K562 (cell line): ENCODE results near the gene EFCAB7. TPM values are rescaled to one million over a fixed set of nuclear protein-coding genes. Genes with fewer than 3 reads are reported as not detected.

Experiments used
- ATAC-seq: fragments of 200-7000 bp; cut with Tn5 transposase; 3 replicates; pipeline ENCODE4 v1.9.1; 2020; ENCODE audit warnings: moderate library complexity
- BruUV-seq: library from RNA; stranded (reverse); fragments of 400-500 nt; replicated peaks from 2 replicates; lab custom pipeline; 2021; lab: Mats Ljungman, UMichigan
- CTCF ChIA-PET: fragments of 300-600 bp; formaldehyde crosslinking; extraction: SDS; loops from one replicate; lab custom pipeline; 2021; ENCODE audit warnings: low intra/inter-chr PET ratio; lab: Yijun Ruan, JAX
- POLR2A ChIA-PET: fragments of 300-600, 350-650 bp; sonication (Branson Sonifier 250); formaldehyde crosslinking; extraction: SDS; loops from one replicate; lab custom pipeline; 2021; ENCODE audit warnings: antibody characterized with exemption, inconsistent platforms; lab: Yijun Ruan, JAX
- DNase-seq, 4 experiments: peaks; one replicate each; pipeline versions ENCODE4 v3.0.0 to v3.0.0-alpha.2; 2011 to 2018; ENCODE audit warnings: low spot score in 3 of 4, mixed read lengths in 3 of 4; ENCODE audit errors: extremely low read depth in 1 of 4
- FAIRE-seq: peaks from 2 replicates; lab custom pipeline; 2011; peaks lifted over from hg19 to GRCh38; lab: Jason Lieb, UNC
- H2AFZ ChIP-seq: 2 replicates; pipeline ENCODE4 v1.6.0; 2011; ENCODE audit warnings: low read depth, low read length, control low read depth, inconsistent platforms
- H3K27ac ChIP-seq: fragments of 200-600 bp; 3 replicates; pipeline ENCODE4 v1.8.0; 2011; ENCODE audit warnings: low read depth, mild to moderate bottlenecking, control low read depth, inconsistent platforms, low read length, moderate library complexity, mixed read lengths; ENCODE audit errors: extremely low read depth
- H3K27me3 ChIP-seq, 2 experiments: fragments of 300-600 bp in 1 of 2; 2 replicates in 1 of 2; 3 replicates in 1 of 2; pipeline versions ENCODE4 v1.6.0 to v1.8.0; 2011; ENCODE audit warnings: inconsistent platforms in 2 of 2, low read length in 2 of 2, mild to moderate bottlenecking in 1 of 2, mixed read lengths in 1 of 2, moderate library complexity in 1 of 2; ENCODE audit not compliant: control insufficient read depth in 2 of 2, insufficient read depth in 2 of 2
- H3K36me3 ChIP-seq: fragments of 300-600 bp; 3 replicates; pipeline ENCODE4 v1.8.0; 2011; ENCODE audit warnings: mild to moderate bottlenecking, low read length, inconsistent platforms; ENCODE audit not compliant: control insufficient read depth, insufficient read depth
- H3K4me1 ChIP-seq, 2 experiments: fragments of 200-600 bp in 1 of 2; replicated peaks in 1 of 2; 2 replicates in 1 of 2; 3 replicates in 1 of 2; pipeline versions ENCODE4 v1.5.1 to v1.8.0; 2011; ENCODE audit warnings: inconsistent platforms in 2 of 2, low read length in 2 of 2, mild to moderate bottlenecking in 1 of 2, mixed read lengths in 1 of 2, moderate library complexity in 1 of 2; ENCODE audit not compliant: control insufficient read depth in 2 of 2, insufficient read depth in 2 of 2
- H3K4me2 ChIP-seq: 2 replicates; pipeline ENCODE4 v1.6.1; 2011; ENCODE audit warnings: low read length, control low read depth, inconsistent platforms, mixed read lengths; ENCODE audit not compliant: insufficient read depth
- H3K4me3 ChIP-seq: fragments of 200-600 bp; sonication (generic), shearing (Covaris generic); 2 replicates; pipeline ENCODE4 v1.5.1; 2016; ENCODE audit warnings: control low read depth, inconsistent platforms
- H3K79me2 ChIP-seq: fragments of 200-600 bp; 3 replicates; pipeline ENCODE4 v1.8.0; 2011; ENCODE audit warnings: low read length, inconsistent platforms; ENCODE audit not compliant: control insufficient read depth, insufficient read depth
- H3K9ac ChIP-seq, 2 experiments: 2 replicates each; pipeline versions ENCODE4 v1.6.0 to v1.6.1; 2011; ENCODE audit warnings: low read depth in 2 of 2, low read length in 2 of 2, control low read depth in 1 of 2, inconsistent platforms in 1 of 2, mild to moderate bottlenecking in 1 of 2, mixed read lengths in 1 of 2; ENCODE audit not compliant: insufficient read depth in 1 of 2
- H3K9me1 ChIP-seq: one replicate; pipeline ENCODE4 v1.6.0; 2011; ENCODE audit warnings: inconsistent platforms, mild to moderate bottlenecking, low read length, moderate library complexity; ENCODE audit not compliant: control insufficient read depth, insufficient read depth
- H3K9me3 ChIP-seq: replicated peaks from 2 replicates; pipeline ENCODE4 v1.5.1; 2011; ENCODE audit warnings: low read depth, low read length, inconsistent platforms; ENCODE audit not compliant: control insufficient read depth, insufficient read depth
- H4K20me1 ChIP-seq: replicated peaks from 2 replicates; pipeline ENCODE4 v1.6.1; 2011; ENCODE audit warnings: low read length, inconsistent platforms, mixed read lengths; ENCODE audit not compliant: control insufficient read depth, insufficient read depth
- ESRRB ChIP-seq: fragments of 250-450 bp; sonication (Bioruptor Pico); IDR thresholded peaks from 2 replicates; pipeline ENCODE4 v1.5.0; 2020; ENCODE audit warnings: mild to moderate bottlenecking, moderate library complexity, borderline replicate concordance
- HDAC8 ChIP-seq: fragments of 450-650 bp; IDR thresholded peaks from 2 replicates; pipeline ENCODE4 v1.6.1; 2016; ENCODE audit warnings: mild to moderate bottlenecking, missing genetic modification characterization, moderate library complexity, missing compliant biosample characterization
- KDM4B ChIP-seq, 2 experiments: fragments of 450-650 bp in 1 of 2; sonication (generic) in 1 of 2; IDR thresholded peaks; 2 replicates each; pipeline ENCODE4 v1.6.1; 2016 to 2017; ENCODE audit warnings: borderline replicate concordance in 2 of 2, antibody characterized with exemption in 1 of 2, low read depth in 1 of 2, mild to moderate bottlenecking in 1 of 2
- KLF6 ChIP-seq: fragments of 250-450 bp; sonication (Bioruptor Pico); IDR thresholded peaks from 2 replicates; pipeline ENCODE4 v1.4.0; 2020; ENCODE audit warnings: mild to moderate bottlenecking, moderate library complexity, borderline replicate concordance
- NONO ChIP-seq, 2 experiments: fragments of 200-400 bp in 1 of 2; fragments of 450-650 bp in 1 of 2; formaldehyde crosslinking in 1 of 2; IDR thresholded peaks; 2 replicates each; pipeline ENCODE4 v1.6.1; 2017; ENCODE audit warnings: low read depth in 2 of 2, mild to moderate bottlenecking in 2 of 2, moderate library complexity in 2 of 2, low read length in 1 of 2
- TAF1 ChIP-seq: IDR thresholded peaks from 2 replicates; pipeline ENCODE4 v1.6.1; 2011; ENCODE audit warnings: mild to moderate bottlenecking, low read length, moderate library complexity; ENCODE audit not compliant: insufficient read depth, control insufficient read depth, severe bottlenecking; ENCODE audit errors: extremely low read depth
- ZFP1 ChIP-seq: fragments of 450-650 bp; formaldehyde crosslinking; IDR thresholded peaks from 2 replicates; pipeline ENCODE4 v1.4.0; 2020; ENCODE audit warnings: mild to moderate bottlenecking, mixed read lengths
- ZNF347 ChIP-seq: fragments of 450-650 bp; formaldehyde crosslinking; IDR thresholded peaks from 2 replicates; pipeline ENCODE4 v1.4.0; 2020; ENCODE audit warnings: low read depth, mild to moderate bottlenecking, moderate library complexity
- WGBS: fragments of 100-300 bp; shearing (Covaris generic); methylation state at CpG from one replicate; pipeline ENCODE4 v1.1.6; 2016; ENCODE audit warnings: low coverage, mixed read lengths; ENCODE audit not compliant: insufficient coverage; ENCODE audit errors: missing lambda C conversion rate; 5-methylcytosine and 5-hydroxymethylcytosine counted together
- in situ Hi-C: fragments of 300-500 bp; cut with MboI; formaldehyde crosslinking; loops from 4 replicates; pipeline ENCODE4 v1.15.0; 2018; ENCODE audit warnings: inconsistent platforms, mixed read lengths
- intact Hi-C: fragments of 100-400 bp; cut with micrococcal nuclease; formaldehyde crosslinking; loops from 2 replicates; pipeline ENCODE4 v1.14.2; 2022
- polyA plus RNA-seq, 8 experiments: library from polyadenylated mRNA; depleted of rRNA in 4 of 8; stranded (reverse) in 5 of 8; unstranded in 3 of 8; fragments of >200 nt; fragmentation: Nextera tagmentation in 2 of 8; fragmentation: Illumina TruSeq in 1 of 8; extraction: Ambion mirVana in 2 of 8; extraction: Trizol in 1 of 8; gene quantifications; 2 replicates each; pipeline versions ENCODE4 v1.2.1 to v1.2.3, GENCODE V29; 2011 to 2014; ENCODE audit warnings: inconsistent platforms in 1 of 8, missing spikeins in 1 of 8
- total RNA-seq, 7 experiments: library from RNA; depleted of rRNA in 6 of 7; stranded (reverse); fragments of >200 nt in 6 of 7; fragmentation: Illumina TruSeq in 2 of 7; extraction: Trizol in 2 of 7; gene quantifications; 2 replicates each; pipeline versions ENCODE4 v1.2.1 to v1.2.3, GENCODE V29; 2011 to 2021; ENCODE audit warnings: low replicate concordance in 1 of 7
- TF ChIP-seq, protein P1 (sequence below): fragments of 250-450 bp; sonication (Bioruptor Pico); IDR thresholded peaks from 2 replicates; pipeline ENCODE4 v1.5.0; 2021
- TF ChIP-seq, protein P2 (sequence below): fragments of 450-650 bp; IDR thresholded peaks from 2 replicates; pipeline ENCODE4 v1.6.1; 2017; ENCODE audit warnings: mild to moderate bottlenecking, moderate library complexity

Gene EFCAB7
- total and polyA plus RNA-seq, 9 of the 15 experiments (the other 6 are each of a cell fraction or from before 2014, with no cell fraction given) = 3.2 to 7.6 (median 5.7) TPM

DNA sequence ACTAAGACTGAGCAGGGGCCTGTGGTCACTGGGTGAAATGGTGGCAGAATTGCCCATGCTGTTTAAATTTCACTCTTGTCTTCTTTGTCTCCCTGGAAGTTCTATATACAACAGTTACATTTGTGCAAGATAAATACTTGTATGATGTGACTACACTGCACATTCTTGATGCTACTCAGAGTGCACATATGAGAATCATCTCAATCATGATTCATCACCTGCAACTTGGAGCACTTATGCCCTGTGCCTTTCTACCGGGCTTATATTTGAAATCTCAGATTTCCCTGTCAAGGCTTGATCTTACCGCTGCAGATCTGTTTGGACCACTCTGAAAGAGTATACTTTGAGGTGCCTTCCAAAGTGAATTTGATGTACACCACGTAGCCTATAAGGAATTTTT is 80.5 kb downstream of the EFCAB7 start:
- ATAC-seq (no peak), FAIRE-seq (no peak), DNase-seq (no peak)
- Histone ChIP-seq H4K20me1 (no peaks in the 10 kb centered on the region; the same call in 1 of the 2 replicates), H3K4me3 (no peak overlapping the region), H2AFZ (no peak overlapping the region), H3K79me2 (no peaks in the 10 kb centered on the region), H3K9me1 (no peaks in the 10 kb centered on the region), H3K4me1 (no peaks in the 10 kb centered on the region), H3K27ac (no peak overlapping the region), H3K4me2 (no peak overlapping the region), H3K9me3 (no peaks in the 10 kb centered on the region), H3K27me3 (peaks cover 12 to 18% of the 10 kb centered on the region in 2 experiments), H3K36me3 (no peaks in the 10 kb centered on the region), H3K9ac (no peak overlapping the region)
- POLR2A ChIA-PET = no interaction called here
- whole genome bisulfite sequencing = 0% methylated on average over 3 of the region's 3 CpGs
- TF ChIP-seq KDM4B (IDR thresholded peaks at IDR 0.05; ENCODE audit: borderline replicate concordance in 2 of 2, low read depth in 1 of 2) (no peak), NONO (IDR thresholded peaks at IDR 0.05; ENCODE audit: low read depth in 2 of 2, low read length in 1 of 2) (no peak), KLF6 (CRISPR knock-in tag) (no peak), ZFP1 (CRISPR knock-in tag) (no peak), HDAC8 (tag) (no peak), ESRRB (CRISPR knock-in tag) (no peak), TAF1 (no peak), ZNF347 (CRISPR knock-in tag) (no peak)
- TF ChIP-seq, protein P1, sequence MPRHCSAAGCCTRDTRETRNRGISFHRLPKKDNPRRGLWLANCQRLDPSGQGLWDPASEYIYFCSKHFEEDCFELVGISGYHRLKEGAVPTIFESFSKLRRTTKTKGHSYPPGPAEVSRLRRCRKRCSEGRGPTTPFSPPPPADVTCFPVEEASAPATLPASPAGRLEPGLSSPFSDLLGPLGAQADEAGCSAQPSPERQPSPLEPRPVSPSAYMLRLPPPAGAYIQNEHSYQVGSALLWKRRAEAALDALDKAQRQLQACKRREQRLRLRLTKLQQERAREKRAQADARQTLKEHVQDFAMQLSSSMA = no peak
- TF ChIP-seq, protein P2, sequence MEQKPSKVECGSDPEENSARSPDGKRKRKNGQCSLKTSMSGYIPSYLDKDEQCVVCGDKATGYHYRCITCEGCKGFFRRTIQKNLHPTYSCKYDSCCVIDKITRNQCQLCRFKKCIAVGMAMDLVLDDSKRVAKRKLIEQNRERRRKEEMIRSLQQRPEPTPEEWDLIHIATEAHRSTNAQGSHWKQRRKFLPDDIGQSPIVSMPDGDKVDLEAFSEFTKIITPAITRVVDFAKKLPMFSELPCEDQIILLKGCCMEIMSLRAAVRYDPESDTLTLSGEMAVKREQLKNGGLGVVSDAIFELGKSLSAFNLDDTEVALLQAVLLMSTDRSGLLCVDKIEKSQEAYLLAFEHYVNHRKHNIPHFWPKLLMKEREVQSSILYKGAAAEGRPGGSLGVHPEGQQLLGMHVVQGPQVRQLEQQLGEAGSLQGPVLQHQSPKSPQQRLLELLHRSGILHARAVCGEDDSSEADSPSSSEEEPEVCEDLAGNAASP = no peak
- BruUV-seq = no TSS peak
- in situ Hi-C loops (no loop called here), intact Hi-C loops (no loop called here)
- CTCF ChIA-PET = no interaction called here
